Endothelial cell of umbilical vein (primary cell): ENCODE measurements around the gene ABCB9. TPM values are rescaled to one million over a fixed set of nuclear protein-coding genes. Genes with fewer than 3 reads are reported as not detected.

ENCODE experiments used
- BruUV-seq: library from RNA; stranded (reverse); fragments of 400-500 nt; replicated peaks from 2 replicates; lab custom pipeline; 2021; lab: Mats Ljungman, UMichigan
- CTCF ChIA-PET: fragments of 300-600, 350-600 bp; sonication (Branson Sonifier 250); formaldehyde crosslinking; loops from one replicate; lab custom pipeline; 2021; ENCODE audit warnings: antibody characterized with exemption, inconsistent platforms; lab: Charles Lee
- POLR2A ChIA-PET: fragments of 300-600, 350-600 bp; sonication (Branson Sonifier 250); formaldehyde crosslinking; loops from one replicate; lab custom pipeline; 2021; ENCODE audit warnings: antibody characterized with exemption, inconsistent platforms; lab: Charles Lee
- DNase-seq: peaks from one replicate; pipeline ENCODE4 v3.0.0-alpha.2; 2011; ENCODE audit warnings: low read depth, low spot score
- FAIRE-seq: peaks from 2 replicates; lab custom pipeline; 2011; peaks lifted over from hg19 to GRCh38; lab: Jason Lieb, UNC
- H2AFZ ChIP-seq: 2 replicates; pipeline ENCODE4 v1.6.0; 2012; ENCODE audit warnings: low read depth, low read length, control low read depth, inconsistent platforms
- H3K27ac ChIP-seq: 2 replicates; pipeline ENCODE4 v1.5.1; 2011; ENCODE audit warnings: low read depth, mild to moderate bottlenecking, control low read depth, low read length, moderate library complexity; ENCODE audit not compliant: insufficient read depth
- H3K27me3 ChIP-seq, 2 experiments: 2 replicates each; pipeline versions ENCODE4 v1.6.0 to v1.6.1; 2011; ENCODE audit warnings: low read length in 2 of 2, mixed read lengths in 1 of 2; ENCODE audit not compliant: control insufficient read depth in 2 of 2, insufficient read depth in 2 of 2
- H3K36me3 ChIP-seq, 2 experiments: 2 replicates in 1 of 2; 3 replicates in 1 of 2; pipeline ENCODE4 v1.5.1; 2011; ENCODE audit warnings: low read length in 2 of 2, mild to moderate bottlenecking in 1 of 2, moderate library complexity in 1 of 2; ENCODE audit not compliant: control insufficient read depth in 2 of 2, insufficient read depth in 2 of 2; ENCODE audit errors: extremely low read depth in 1 of 2
- H3K4me1 ChIP-seq: 3 replicates; pipeline ENCODE4 v1.5.1; 2011; ENCODE audit warnings: mild to moderate bottlenecking, low read length; ENCODE audit not compliant: control insufficient read depth, insufficient read depth; ENCODE audit errors: extremely low read depth
- H3K4me2 ChIP-seq: 2 replicates; pipeline ENCODE4 v1.6.1; 2011; ENCODE audit warnings: low read length, control low read depth, mixed read lengths; ENCODE audit not compliant: insufficient read depth
- H3K4me3 ChIP-seq, 3 experiments: fragments of 200-600 bp in 1 of 3; sonication (generic), shearing (Covaris generic) in 1 of 3; replicated peaks in 1 of 3; 2 replicates each; pipeline ENCODE4 v1.5.1; 2011 to 2016; ENCODE audit warnings: control low read depth in 3 of 3, low read length in 3 of 3, mild to moderate bottlenecking in 2 of 3, inconsistent platforms in 1 of 3, low read depth in 1 of 3, moderate library complexity in 1 of 3; ENCODE audit not compliant: insufficient read depth in 1 of 3
- H3K79me2 ChIP-seq: 2 replicates; pipeline ENCODE4 v1.6.0; 2012; ENCODE audit warnings: low read length, inconsistent platforms; ENCODE audit not compliant: control insufficient read depth, insufficient read depth
- H3K9ac ChIP-seq: replicated peaks from 2 replicates; pipeline ENCODE3; 2011; ENCODE audit warnings: low read length, control low read depth; ENCODE audit not compliant: insufficient read depth; ENCODE audit errors: extremely low read depth
- H3K9me1 ChIP-seq: replicated peaks from 3 replicates; pipeline ENCODE4 v1.6.0; 2011; ENCODE audit warnings: mild to moderate bottlenecking, low read length; ENCODE audit not compliant: control insufficient read depth, insufficient read depth; ENCODE audit errors: extremely low read depth
- H3K9me3 ChIP-seq: replicated peaks from 2 replicates; pipeline ENCODE4 v1.5.1; 2012; ENCODE audit warnings: low read length, inconsistent platforms; ENCODE audit not compliant: control insufficient read depth, insufficient read depth
- H4K20me1 ChIP-seq: replicated peaks from 2 replicates; pipeline ENCODE3; 2011; ENCODE audit warnings: mild to moderate bottlenecking, low read length; ENCODE audit not compliant: control insufficient read depth, insufficient read depth; ENCODE audit errors: extremely low read depth
- CTCF ChIP-seq, 2 donors: IDR thresholded peaks; 1 replicate in 1 of 2; 2 replicates in 1 of 2; pipeline ENCODE4 v1.5.1; 2011; ENCODE audit warnings: low read length in 2 of 2, mild to moderate bottlenecking in 2 of 2, moderate library complexity in 2 of 2, control low read depth in 1 of 2, inconsistent platforms in 1 of 2, low read depth in 1 of 2; ENCODE audit not compliant: insufficient read depth in 1 of 2; ENCODE audit errors: extremely low read depth in 1 of 2
- EZH2 ChIP-seq: IDR thresholded peaks from 2 replicates; pipeline ENCODE4 v1.6.1; 2012; ENCODE audit warnings: borderline replicate concordance, low read depth, mild to moderate bottlenecking, moderate library complexity, low read length, inconsistent platforms; ENCODE audit not compliant: severe bottlenecking
- FOS ChIP-seq: IDR thresholded peaks from 2 replicates; pipeline ENCODE4 v1.6.1; 2011; ENCODE audit warnings: mild to moderate bottlenecking, low read length, moderate library complexity, borderline replicate concordance; ENCODE audit not compliant: insufficient read depth
- GATA2 ChIP-seq: IDR thresholded peaks from 2 replicates; pipeline ENCODE4 v1.7.0; 2011; ENCODE audit warnings: low read depth, mild to moderate bottlenecking, moderate library complexity, mixed read lengths, low read length; ENCODE audit not compliant: insufficient read length, insufficient read depth
- JUN ChIP-seq: IDR thresholded peaks from 2 replicates; pipeline ENCODE4 v1.6.1; 2011; ENCODE audit warnings: borderline replicate concordance, low read depth; ENCODE audit not compliant: insufficient read length, insufficient read depth
- MAX ChIP-seq: IDR thresholded peaks from 2 replicates; pipeline ENCODE4 v1.6.1; 2011; ENCODE audit not compliant: insufficient read depth, insufficient read length
- MYC ChIP-seq: IDR thresholded peaks from one replicate; pipeline ENCODE4 v1.6.1; 2011; ENCODE audit warnings: mild to moderate bottlenecking, low read depth, low read length
- POLR2A ChIP-seq: IDR thresholded peaks from 2 replicates; pipeline ENCODE4 v1.6.1; 2012; ENCODE audit warnings: low read depth, mild to moderate bottlenecking, control low read depth, low read length
- POLR2AphosphoS5 ChIP-seq: IDR thresholded peaks from 2 replicates; pipeline ENCODE4 v1.6.1; 2012; ENCODE audit warnings: low read depth, mild to moderate bottlenecking, control low read depth, low read length, moderate library complexity; ENCODE audit not compliant: insufficient read depth
- dilution Hi-C: fragments of 300-500 bp; cut with MboI; formaldehyde crosslinking; loops from one replicate; pipeline ENCODE4 v1.15.0; 2019; ENCODE audit warnings: low sequenced_read_pairs; ENCODE audit not compliant: extremely low pct_ligation_motif_present
- intact Hi-C: fragments of 100-400 bp; cut with micrococcal nuclease; formaldehyde crosslinking; loops from one replicate; pipeline ENCODE4 v1.10.0; 2022
- polyA plus RNA-seq, 4 experiments: library from polyadenylated mRNA; depleted of rRNA in 3 of 4; stranded (reverse) in 3 of 4; unstranded in 1 of 4; fragments of >200 nt; gene quantifications; 2 replicates each; pipeline versions ENCODE4 v1.2.1 to v1.2.3, GENCODE V29; 2011 to 2012; ENCODE audit warnings: missing spikeins in 1 of 4
- total RNA-seq: library from RNA; stranded (reverse); gene quantifications from 2 replicates; pipeline ENCODE4 v1.2.3, GENCODE V29; 2021

Gene ABCB9
- total and polyA plus RNA-seq, 2 donors (not counting 3 experiments of a cell fraction or from before 2014, with no cell fraction given): 11.7 to 16.9 TPM

DNA sequence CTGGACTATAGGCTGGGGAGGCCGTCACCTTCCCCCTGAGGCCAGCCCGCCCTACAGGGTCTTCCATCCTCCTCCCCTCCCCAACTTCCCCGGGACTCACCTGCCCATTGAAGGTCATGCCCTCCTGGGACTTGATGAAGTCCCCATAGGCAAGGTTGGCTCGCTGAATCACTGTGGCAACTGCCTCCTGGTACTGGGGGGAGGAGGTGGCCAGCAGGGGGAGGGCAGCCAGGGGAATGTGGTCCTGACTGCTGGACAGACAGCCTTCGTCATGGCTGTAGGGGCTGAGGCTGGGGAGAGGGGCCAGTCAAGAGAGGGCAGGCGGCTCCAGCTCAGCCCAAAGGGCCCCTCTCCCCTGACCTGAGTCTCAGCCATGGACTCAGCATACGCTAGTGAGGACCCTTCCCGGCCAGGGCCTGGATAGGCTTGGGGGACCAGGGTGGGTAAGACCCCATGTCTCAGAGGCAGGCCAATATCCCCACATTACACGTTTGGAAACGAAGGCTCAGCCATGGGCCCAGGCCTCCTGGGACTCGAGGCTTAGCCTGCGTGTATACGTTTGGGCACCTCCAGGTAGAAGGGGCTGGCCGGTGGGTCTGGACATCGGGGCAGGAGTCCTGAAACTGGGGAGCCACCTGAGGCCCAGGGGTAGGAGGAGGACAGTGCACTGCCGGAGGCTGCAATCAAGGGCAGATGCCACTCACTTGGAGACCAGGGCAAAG, 30.5 kb upstream of the ABCB9 start:
- Histone ChIP-seq H4K20me1 (no peaks in the 10 kb centered on the region), H3K79me2 (no peaks in the 10 kb centered on the region), H2AFZ (no peak overlapping the region), H3K4me3 (no peak overlapping the region), H3K36me3 (no peaks in the 10 kb centered on the region), H3K27me3 (no peaks in the 10 kb centered on the region), H3K9me3 (no peaks in the 10 kb centered on the region), H3K9ac (no peak overlapping the region), H3K9me1 (no peaks in the 10 kb centered on the region), H3K4me1 (no peaks in the 10 kb centered on the region), H3K27ac (no peak overlapping the region), H3K4me2 (no peak overlapping the region)
- TF ChIP-seq POLR2AphosphoS5 (no peak), POLR2A (no peak), GATA2 (no peak), FOS (no peak), MAX (no peak), EZH2 (no peak), MYC (no peak), JUN (no peak), CTCF (IDR thresholded peaks at IDR 0.05; ENCODE audit: extremely low read depth in 1 of 2, insufficient read depth in 1 of 2, low read depth in 1 of 2, low read length in 2 of 2) (no peak)
- FAIRE-seq: no peak
- dilution Hi-C loops: no loop called here
- BruUV-seq: no TSS peak
- CTCF ChIA-PET: interaction anchor here (1.1 kb wide), 1 partner anchor 241 kb away, joined by 3 read pairs; no protein-coding TSS in a partner anchor
- intact Hi-C loops: no loop called here
- no peak for DNase-seq
- POLR2A ChIA-PET: no interaction called here
